GM10266 (cell line): ENCODE data around the gene TMEM109.

ENCODE experiments used
- DNase-seq: peaks from one replicate; pipeline ENCODE4 v3.0.0; 2012; ENCODE audit errors: extremely low spot score
- TF ChIP-seq, protein P1 (sequence below): IDR thresholded peaks from 2 replicates; pipeline ENCODE4 v1.5.1; 2012; ENCODE audit warnings: mild to moderate bottlenecking, low read depth; ENCODE audit not compliant: control insufficient read depth, insufficient read depth; ENCODE audit errors: missing control alignments

Gene TMEM109

DNA sequence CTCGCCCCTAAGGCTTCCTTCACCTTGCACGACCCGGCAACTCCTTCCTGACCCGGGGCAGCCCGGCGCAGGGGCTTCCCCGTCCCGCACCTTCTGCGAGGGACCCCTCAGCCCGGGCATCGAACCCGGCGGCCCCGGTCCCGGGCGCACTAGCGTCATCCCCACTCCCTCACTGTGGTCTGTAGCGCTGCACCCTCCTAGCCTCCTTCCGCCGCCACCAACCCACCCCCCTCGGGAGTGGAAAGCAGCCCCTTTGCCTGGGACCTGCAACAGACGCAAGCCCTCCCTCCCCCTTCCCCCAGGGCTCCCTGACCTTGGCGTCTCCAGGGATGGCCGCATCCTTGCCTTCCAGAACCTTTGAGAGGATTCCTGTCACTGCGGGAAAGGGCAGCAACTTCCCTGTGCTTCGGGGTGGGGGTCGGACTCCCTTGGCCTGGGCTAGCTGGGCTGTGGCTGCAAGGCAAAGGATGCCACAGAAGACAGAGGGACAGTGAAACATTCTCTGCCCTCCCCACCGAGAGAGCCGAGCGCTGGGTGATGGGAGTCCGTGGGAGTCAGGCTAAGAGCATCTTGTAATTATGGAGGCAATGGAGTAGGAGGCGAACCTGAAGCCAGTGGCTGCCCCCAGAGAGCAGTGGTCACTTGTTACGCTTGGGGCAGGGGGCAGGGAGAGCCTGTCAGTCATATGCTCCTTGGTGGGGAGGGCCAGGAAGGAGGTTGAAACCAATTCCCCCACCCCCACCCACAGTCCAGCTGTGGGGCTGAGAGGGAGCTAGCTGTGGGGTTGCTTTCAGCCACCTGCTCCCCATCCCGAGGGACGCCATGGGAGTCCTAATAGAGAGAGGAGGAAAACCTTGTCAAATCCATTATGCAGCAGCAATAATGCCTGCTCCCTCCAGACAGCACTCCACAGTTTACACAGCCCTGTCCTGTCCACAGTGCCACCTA, 11.2 kb downstream of the TMEM109 start:
- DNase-seq: peak; percentile 67
- TF ChIP-seq, protein P1, sequence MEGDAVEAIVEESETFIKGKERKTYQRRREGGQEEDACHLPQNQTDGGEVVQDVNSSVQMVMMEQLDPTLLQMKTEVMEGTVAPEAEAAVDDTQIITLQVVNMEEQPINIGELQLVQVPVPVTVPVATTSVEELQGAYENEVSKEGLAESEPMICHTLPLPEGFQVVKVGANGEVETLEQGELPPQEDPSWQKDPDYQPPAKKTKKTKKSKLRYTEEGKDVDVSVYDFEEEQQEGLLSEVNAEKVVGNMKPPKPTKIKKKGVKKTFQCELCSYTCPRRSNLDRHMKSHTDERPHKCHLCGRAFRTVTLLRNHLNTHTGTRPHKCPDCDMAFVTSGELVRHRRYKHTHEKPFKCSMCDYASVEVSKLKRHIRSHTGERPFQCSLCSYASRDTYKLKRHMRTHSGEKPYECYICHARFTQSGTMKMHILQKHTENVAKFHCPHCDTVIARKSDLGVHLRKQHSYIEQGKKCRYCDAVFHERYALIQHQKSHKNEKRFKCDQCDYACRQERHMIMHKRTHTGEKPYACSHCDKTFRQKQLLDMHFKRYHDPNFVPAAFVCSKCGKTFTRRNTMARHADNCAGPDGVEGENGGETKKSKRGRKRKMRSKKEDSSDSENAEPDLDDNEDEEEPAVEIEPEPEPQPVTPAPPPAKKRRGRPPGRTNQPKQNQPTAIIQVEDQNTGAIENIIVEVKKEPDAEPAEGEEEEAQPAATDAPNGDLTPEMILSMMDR: no peak

DNA sequence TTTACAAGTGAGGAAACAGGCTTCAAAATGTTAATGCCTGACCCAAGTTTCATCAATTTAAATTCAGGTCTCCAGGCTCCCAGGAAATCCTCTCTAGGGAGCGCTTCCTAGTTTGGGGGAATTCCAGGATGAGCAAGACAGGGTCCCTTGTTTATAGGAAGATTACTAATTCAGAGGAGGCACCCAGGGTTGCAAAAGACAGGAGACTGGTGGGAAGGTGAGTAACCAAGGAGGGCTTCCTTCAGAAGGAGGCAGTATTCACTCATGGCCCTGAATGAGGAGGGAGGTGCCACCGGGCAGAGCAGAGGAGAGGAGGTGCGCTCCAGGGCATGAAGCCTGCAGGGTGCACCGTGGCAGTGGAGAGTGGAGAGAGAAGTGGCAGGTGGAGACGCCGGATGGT, 11.9 kb downstream of the TMEM109 start:
- no peak for DNase-seq
- TF ChIP-seq, protein P1: no peak

DNA sequence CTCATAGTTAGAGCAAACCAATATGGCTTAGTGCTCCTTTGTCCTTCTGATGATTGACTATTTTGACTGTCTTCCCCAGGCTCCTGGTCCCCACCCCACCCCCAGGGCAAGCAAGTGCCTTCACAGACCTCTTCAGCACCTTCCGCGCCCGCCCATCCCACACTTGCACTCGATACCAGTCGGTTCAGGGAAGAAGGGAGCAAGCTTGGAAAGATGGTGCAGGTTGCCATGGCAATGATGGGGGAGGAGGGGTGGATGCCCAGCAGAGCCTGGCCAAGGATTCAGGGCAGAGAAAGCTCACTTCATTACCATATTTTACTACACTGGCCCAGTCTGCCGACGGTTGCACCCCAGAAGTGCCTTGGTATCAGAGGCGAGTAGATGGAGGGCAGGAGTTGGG, 12.5 kb downstream of the TMEM109 start:
- TF ChIP-seq, protein P1: no peak
- DNase-seq: no peak

DNA sequence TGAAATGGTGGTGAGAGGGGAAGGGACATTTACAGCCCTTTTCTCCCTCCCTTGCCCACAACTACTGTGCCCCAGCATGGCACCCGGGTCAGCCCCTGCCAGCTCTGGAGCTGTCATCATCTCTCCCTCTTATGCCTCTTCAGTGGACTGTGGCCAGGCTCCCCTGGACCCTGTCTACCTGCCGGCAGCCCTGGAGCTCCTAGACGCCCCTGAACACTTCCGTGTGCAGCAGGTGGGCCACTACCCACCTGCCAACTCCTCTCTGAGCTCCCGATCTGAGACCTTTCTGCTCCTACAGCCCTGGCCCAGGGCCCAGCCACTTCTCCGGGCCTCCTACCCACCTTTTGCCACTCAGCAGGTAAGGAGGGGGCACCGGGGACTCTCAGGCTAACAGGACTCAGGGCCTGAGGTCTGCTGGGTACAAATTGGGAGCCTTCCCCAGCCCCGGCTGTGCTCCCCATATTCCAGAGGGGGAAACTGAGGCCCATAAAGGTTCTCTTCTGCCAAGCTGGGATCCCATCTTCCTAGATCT, 13.2 kb downstream of the TMEM109 start:
- TF ChIP-seq, protein P1: no peak
- DNase-seq: no peak

DNA sequence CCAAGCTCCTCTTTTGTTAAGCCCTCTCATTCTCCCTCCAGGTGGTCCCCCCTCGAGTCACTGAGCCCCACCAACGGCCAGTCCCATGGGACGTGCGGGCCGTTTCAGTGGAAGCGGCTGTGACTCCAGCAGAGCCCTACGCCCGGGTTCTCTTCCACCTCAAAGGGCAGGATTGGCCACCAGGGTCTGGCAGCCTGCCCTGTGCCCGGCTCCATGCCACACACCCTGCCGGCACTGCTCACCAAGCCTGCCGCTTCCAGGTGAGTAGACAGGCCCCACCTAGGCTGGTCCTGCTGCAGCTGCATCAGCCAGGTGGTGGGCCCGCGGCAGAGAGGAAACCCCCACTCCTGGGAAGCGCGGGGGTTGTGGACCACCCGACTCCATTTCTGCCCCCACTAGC, 13.6 kb downstream of the TMEM109 start:
- DNase-seq: no peak
- TF ChIP-seq, protein P1: no peak

DNA sequence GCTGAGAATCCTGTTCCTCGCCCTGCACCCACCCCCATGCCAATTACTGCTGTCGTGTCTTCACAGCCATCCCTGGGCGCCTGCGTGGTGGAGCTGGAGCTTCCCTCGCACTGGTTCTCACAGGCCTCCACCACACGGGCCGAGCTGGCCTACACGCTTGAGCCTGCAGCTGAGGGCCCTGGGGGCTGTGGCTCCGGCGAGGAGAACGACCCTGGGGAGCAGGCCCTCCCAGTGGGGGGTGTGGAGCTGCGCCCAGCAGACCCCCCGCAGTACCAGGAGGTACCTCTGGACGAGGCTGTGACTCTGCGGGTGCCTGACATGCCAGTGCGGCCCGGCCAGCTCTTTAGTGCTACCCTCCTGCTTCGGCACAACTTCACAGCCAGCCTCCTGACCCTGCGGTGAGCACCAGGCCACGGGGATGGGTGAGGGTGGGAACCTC, 14.6 kb downstream of the TMEM109 start:
- no peak for DNase-seq
- TF ChIP-seq, protein P1: no peak

DNA sequence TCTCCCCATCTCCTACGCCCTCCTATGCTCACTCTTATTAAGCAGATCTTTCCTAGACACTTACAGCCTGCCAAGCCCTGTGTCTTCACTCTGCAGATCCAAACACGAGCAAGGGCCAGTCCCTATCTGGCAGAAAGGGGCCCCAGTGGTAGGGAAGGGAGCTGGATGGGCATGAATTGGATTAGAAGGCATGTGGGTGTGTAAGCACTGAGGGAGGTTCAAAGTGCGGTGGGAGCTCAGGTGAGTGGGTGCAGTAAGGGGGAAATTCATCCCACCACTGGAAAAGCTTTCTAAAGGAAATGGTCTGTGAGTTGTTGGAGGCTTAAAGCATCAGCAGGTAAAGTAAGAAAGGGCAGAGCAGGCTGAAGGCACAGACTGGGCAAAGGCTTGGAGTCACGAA, 15.8 kb downstream of the TMEM109 start:
- no peak for DNase-seq
- TF ChIP-seq, protein P1: no peak
